Retinal pigment epithelial cell (primary cell): ENCODE measurements around the gene NCOA1.

ENCODE experiments used
- DNase-seq: peaks from one replicate; pipeline ENCODE4 v3.0.0-alpha.2; 2010; ENCODE audit warnings: low read depth
- H3K4me3 ChIP-seq: 2 replicates; pipeline ENCODE4 v1.5.1; 2011; ENCODE audit warnings: mild to moderate bottlenecking, low read length, control low read depth, moderate library complexity
- TF ChIP-seq, protein P1 (sequence below): conservative IDR thresholded peaks from 2 replicates; pipeline ENCODE4 v1.5.1; 2011; ENCODE audit warnings: low read depth, low read length, control low read depth, inconsistent platforms

Gene NCOA1

GRCh38 chr2:24486636-24487205 lies 4.3 kb upstream of the NCOA1 start:
- no peak overlapping the region for H3K4me3 ChIP-seq
- no peak for DNase-seq
- TF ChIP-seq, protein P1, sequence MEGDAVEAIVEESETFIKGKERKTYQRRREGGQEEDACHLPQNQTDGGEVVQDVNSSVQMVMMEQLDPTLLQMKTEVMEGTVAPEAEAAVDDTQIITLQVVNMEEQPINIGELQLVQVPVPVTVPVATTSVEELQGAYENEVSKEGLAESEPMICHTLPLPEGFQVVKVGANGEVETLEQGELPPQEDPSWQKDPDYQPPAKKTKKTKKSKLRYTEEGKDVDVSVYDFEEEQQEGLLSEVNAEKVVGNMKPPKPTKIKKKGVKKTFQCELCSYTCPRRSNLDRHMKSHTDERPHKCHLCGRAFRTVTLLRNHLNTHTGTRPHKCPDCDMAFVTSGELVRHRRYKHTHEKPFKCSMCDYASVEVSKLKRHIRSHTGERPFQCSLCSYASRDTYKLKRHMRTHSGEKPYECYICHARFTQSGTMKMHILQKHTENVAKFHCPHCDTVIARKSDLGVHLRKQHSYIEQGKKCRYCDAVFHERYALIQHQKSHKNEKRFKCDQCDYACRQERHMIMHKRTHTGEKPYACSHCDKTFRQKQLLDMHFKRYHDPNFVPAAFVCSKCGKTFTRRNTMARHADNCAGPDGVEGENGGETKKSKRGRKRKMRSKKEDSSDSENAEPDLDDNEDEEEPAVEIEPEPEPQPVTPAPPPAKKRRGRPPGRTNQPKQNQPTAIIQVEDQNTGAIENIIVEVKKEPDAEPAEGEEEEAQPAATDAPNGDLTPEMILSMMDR, result no peak

GRCh38 chr2:24489465-24490180 lies 1.4 kb upstream of the NCOA1 start:
- no peak for DNase-seq
- no peak overlapping the region for H3K4me3 ChIP-seq
- TF ChIP-seq, protein P1, result no peak

DNA sequence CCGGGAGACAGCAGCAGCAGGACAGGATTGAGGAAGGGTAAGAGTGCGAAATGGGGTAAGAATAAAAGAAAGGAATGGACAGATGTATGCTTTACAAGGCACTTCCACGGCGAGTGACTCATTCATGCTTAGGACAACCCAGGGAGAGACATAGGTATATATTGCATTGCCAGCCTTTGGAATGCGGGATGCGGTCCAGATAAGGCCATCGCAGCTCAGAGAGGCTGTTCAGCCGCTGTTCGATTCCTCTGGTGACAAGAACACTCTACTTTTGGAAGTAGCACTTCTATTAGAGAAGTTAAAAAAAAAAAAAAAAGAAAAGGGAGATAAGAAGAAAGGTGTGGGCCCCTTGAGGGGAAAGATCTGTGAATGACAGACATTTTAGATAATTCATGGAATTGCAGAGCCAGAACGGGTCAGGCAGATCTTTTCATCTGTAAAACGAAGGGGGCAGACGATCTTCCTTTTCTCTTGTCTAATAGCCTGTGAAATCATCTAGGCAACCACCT lies 819 bp upstream of the NCOA1 start:
- H3K4me3 ChIP-seq, result peak overlapping the region; percentile 52
- DNase-seq, result no peak
- TF ChIP-seq, protein P1, result no peak

DNA sequence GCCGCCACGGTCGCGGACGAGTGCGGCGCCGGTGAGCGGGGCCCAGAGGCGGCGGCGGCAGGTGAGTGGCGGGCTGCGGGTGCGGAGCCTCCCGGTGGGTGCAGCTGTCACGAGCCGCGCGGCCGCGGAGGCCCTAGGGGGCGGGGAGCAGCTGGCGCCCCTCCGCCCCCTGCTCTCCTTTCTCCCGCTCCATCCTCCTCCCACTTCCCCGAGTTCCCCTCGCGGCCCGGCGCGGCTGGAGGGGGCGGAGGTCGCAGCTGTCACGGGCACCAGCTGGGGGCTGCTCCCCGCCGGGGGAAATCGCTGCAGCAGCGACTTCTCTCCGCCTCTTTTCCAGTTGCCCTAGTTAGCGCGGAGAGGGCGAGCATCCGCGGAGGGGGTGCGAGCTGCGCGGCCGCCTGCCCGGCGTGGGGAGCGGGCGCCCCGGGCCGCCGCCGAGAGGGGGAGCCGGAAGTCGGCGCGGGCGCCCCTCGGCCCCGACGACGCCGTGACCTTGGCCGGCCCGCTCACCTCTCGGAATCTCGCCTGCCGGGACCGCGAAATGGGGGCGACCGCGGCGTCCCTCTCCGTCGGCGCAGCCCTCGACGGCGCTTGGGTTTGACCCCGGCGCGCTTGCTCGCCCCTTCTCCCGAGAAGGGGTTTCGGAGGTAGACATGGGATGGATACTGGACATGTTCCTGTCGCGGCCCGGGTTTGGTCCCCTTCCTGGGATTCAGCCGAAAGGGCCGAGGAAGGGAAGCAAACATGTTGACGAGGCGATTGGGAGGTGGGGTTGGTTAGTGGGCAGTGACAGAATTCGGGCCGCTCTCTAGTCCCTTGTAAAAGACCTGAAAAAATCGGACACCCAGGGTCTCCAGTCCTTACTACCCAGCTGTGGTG lies 727 bp downstream of the NCOA1 start:
- TF ChIP-seq, protein P1, result no peak
- DNase-seq, result no peak
- peak overlapping the region; percentile 84 for H3K4me3 ChIP-seq

- H3K4me3 ChIP-seq, result peak overlapping the region; percentile 84
- no peak for DNase-seq
- TF ChIP-seq, protein P1, result no peak
Observed at GRCh38 chr2:24492421-24493279, 1.6 kb downstream of the NCOA1 start.

- no peak overlapping the region for H3K4me3 ChIP-seq
- TF ChIP-seq, protein P1, result no peak
- no peak for DNase-seq
Observed at GRCh38 chr2:24493713-24494112, 2.7 kb downstream of the NCOA1 start.
